HL-60 (cell line): ENCODE data around the gene CNTN5.

Source experiments
- DNase-seq, 2 experiments: peaks; one replicate each; pipeline ENCODE4 v3.0.0-alpha.2; 2010 to 2020; ENCODE audit warnings: low read depth in 1 of 2, low spot score in 1 of 2
- H3K27ac ChIP-seq: fragments of 250-450 bp; sonication (Bioruptor Pico); replicated peaks from 2 replicates; pipeline ENCODE4 v1.5.1; 2020; ENCODE audit warnings: mild to moderate bottlenecking, moderate library complexity
- H3K27me3 ChIP-seq: fragments of 250-450 bp; sonication (Bioruptor Pico); 2 replicates; pipeline ENCODE4 v1.5.1; 2021; ENCODE audit warnings: mild to moderate bottlenecking, moderate library complexity; ENCODE audit not compliant: insufficient read depth, poor library complexity, severe bottlenecking
- H3K4me3 ChIP-seq: replicated peaks from 2 replicates; pipeline ENCODE4 v1.5.1; 2011; ENCODE audit warnings: mild to moderate bottlenecking, control low read depth, low read length; ENCODE audit not compliant: insufficient read depth
- GABPA ChIP-seq: IDR thresholded peaks from 2 replicates; pipeline ENCODE4 v1.6.1; 2012; ENCODE audit warnings: low read depth
- POLR2AphosphoS5 ChIP-seq: IDR thresholded peaks from 2 replicates; pipeline ENCODE4 v1.6.1; 2012; ENCODE audit warnings: low read depth
- SPI1 ChIP-seq: IDR thresholded peaks from 2 replicates; pipeline ENCODE4 v1.6.1; 2012; ENCODE audit warnings: low read depth, mild to moderate bottlenecking, borderline replicate concordance
- TF ChIP-seq, protein P1 (sequence below): IDR thresholded peaks from one replicate; pipeline ENCODE4 v1.5.1; 2011; ENCODE audit warnings: low read length, control low read depth, inconsistent platforms; ENCODE audit not compliant: insufficient read depth
- TF ChIP-seq, protein P2 (sequence below): IDR thresholded peaks from 2 replicates; pipeline ENCODE4 v1.6.1; 2012; ENCODE audit warnings: low read depth; ENCODE audit not compliant: insufficient replicate concordance

CNTN5 gene

DNA sequence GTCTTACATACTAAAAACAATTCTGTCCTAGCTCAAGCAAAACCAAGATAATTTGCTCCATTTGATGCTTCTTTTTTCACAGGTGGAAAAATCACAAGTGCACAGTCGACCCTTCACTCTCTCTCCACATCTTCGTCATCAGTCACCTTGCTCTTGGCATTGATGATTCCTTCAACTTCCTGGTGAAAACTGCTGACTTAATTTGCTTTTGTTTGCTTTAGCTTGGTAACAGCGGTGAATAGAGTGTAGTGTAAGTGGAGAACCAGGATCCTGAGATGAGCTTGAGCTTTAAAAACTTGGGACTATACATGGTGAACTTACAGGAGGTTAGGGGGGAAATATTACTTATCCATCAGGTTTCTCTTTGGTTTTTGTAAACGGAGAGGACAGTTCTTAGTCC, 1335.3 kb downstream of the CNTN5 start:
- no peak overlapping the region for H3K4me3 ChIP-seq
- DNase-seq = no peak
- H3K27me3 ChIP-seq = no peaks in the 10 kb centered on the region
- TF ChIP-seq, protein P1, sequence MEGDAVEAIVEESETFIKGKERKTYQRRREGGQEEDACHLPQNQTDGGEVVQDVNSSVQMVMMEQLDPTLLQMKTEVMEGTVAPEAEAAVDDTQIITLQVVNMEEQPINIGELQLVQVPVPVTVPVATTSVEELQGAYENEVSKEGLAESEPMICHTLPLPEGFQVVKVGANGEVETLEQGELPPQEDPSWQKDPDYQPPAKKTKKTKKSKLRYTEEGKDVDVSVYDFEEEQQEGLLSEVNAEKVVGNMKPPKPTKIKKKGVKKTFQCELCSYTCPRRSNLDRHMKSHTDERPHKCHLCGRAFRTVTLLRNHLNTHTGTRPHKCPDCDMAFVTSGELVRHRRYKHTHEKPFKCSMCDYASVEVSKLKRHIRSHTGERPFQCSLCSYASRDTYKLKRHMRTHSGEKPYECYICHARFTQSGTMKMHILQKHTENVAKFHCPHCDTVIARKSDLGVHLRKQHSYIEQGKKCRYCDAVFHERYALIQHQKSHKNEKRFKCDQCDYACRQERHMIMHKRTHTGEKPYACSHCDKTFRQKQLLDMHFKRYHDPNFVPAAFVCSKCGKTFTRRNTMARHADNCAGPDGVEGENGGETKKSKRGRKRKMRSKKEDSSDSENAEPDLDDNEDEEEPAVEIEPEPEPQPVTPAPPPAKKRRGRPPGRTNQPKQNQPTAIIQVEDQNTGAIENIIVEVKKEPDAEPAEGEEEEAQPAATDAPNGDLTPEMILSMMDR = no peak
- TF ChIP-seq POLR2AphosphoS5 (no peak), SPI1 (no peak), GABPA (no peak)
- TF ChIP-seq, protein P2, sequence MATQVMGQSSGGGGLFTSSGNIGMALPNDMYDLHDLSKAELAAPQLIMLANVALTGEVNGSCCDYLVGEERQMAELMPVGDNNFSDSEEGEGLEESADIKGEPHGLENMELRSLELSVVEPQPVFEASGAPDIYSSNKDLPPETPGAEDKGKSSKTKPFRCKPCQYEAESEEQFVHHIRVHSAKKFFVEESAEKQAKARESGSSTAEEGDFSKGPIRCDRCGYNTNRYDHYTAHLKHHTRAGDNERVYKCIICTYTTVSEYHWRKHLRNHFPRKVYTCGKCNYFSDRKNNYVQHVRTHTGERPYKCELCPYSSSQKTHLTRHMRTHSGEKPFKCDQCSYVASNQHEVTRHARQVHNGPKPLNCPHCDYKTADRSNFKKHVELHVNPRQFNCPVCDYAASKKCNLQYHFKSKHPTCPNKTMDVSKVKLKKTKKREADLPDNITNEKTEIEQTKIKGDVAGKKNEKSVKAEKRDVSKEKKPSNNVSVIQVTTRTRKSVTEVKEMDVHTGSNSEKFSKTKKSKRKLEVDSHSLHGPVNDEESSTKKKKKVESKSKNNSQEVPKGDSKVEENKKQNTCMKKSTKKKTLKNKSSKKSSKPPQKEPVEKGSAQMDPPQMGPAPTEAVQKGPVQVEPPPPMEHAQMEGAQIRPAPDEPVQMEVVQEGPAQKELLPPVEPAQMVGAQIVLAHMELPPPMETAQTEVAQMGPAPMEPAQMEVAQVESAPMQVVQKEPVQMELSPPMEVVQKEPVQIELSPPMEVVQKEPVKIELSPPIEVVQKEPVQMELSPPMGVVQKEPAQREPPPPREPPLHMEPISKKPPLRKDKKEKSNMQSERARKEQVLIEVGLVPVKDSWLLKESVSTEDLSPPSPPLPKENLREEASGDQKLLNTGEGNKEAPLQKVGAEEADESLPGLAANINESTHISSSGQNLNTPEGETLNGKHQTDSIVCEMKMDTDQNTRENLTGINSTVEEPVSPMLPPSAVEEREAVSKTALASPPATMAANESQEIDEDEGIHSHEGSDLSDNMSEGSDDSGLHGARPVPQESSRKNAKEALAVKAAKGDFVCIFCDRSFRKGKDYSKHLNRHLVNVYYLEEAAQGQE = no peak
- H3K27ac ChIP-seq = no peak overlapping the region

DNA sequence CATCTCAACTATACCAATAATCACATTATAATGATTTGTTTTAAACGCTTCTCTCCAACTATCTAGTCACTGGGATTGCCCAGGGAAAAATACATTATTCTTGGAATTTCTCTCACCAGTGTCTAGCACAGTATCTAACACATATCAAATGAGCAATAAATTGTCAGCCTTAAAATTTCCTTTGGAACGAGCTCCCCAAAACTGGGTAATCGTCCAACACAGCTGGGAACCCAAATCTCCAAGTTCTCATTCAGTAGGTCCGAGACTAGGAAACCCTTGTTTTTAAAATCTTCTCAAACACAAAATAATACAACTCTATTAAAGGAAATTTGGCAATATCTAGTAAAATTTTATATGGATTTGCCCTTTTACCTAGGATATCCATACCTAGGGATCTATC, 1338.5 kb downstream of the CNTN5 start:
- no peak for DNase-seq
- H3K4me3 ChIP-seq = no peak overlapping the region
- no peak overlapping the region for H3K27ac ChIP-seq
- no peaks in the 10 kb centered on the region for H3K27me3 ChIP-seq
- TF ChIP-seq POLR2AphosphoS5 = no peak
- TF ChIP-seq, protein P2 = no peak
- TF ChIP-seq SPI1 = no peak
- TF ChIP-seq GABPA = no peak
- TF ChIP-seq, protein P1 = no peak

DNA sequence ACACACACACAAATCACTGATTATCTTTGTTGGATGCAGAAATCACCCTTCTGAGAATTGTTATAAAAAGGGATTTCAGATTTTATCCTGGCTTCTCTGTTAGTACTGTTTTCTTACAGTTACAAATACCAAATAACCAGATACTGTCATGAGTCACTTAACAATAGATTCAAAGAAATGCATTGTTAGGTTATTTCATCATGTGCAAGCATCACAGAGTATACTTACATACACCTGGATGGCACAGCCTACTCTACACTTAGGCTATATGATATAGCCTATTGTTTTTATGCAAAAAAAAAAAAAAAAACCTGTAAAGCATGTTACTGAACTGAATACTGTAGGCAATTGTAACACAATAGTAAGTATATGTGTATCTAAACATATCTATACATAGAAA, 1347.1 kb downstream of the CNTN5 start:
- DNase-seq = no peak
- TF ChIP-seq GABPA = no peak
- TF ChIP-seq SPI1 = no peak
- TF ChIP-seq, protein P1 = no peak
- TF ChIP-seq POLR2AphosphoS5 = no peak
- TF ChIP-seq, protein P2 = no peak
- H3K4me3 ChIP-seq = no peak overlapping the region
- no peaks in the 10 kb centered on the region for H3K27me3 ChIP-seq
- H3K27ac ChIP-seq = no peak overlapping the region
